Measurements from ENCODE around the gene ZNF324.
"Not testable (repeated sequence)": the region's sequence is repeated elsewhere in the genome, so short reads cannot be mapped to it uniquely, and the experiment has no call there.

Gene ZNF324

DNA sequence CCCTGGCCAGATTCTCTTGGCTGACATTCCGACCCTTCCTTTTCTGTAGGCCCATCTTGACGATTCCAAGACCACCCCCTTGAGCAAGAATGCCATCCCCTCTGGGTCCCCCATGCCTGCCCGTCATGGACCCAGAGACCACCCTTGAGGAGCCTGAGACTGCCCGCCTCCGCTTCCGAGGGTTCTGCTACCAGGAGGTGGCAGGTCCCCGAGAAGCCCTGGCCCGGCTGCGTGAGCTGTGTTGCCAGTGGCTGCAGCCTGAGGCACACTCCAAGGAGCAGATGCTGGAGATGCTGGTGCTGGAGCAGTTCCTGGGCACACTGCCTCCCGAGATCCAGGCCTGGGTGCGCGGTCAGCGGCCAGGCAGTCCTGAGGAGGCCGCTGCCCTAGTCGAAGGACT is 10.2 kb downstream of the ZNF324 start:
- Mint-ChIP-seq H3K36me3 (peaks cover 30 to 41% of the 10 kb centered on the region in 2 donors), H3K27ac (peak overlapping the region; percentile 99), H3K27me3 (no peaks in the 10 kb centered on the region), H3K9me3 (no peaks in the 10 kb centered on the region), H3K4me1 (peaks cover 27 to 51% of the 10 kb centered on the region in 2 donors), H3K4me3 (peak overlapping the region; percentile 93 to 98)
- no peak for DNase-seq
- no peak for ATAC-seq (replicated peaks)

DNA sequence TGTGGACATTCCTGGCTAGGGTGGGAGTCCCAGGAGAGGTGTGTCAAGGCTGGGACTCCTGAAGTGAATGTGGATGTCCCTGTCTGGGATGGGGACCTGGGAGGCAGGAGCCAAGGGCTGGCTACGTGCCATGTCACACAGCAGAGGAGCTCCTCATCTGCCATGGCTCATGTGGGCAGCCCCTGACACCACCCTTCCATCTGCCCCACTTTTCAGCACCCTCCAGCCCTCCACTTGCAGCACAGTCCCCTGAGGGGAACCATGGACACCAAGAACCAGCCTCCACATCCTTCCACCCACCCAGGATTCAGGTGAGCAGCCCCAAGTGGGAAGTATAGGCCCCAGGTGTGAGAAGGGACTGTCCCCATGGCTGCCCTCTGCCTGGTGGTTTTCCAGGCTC is 11.0 kb downstream of the ZNF324 start:
- H3K9me3 Mint-ChIP-seq = no peaks in the 10 kb centered on the region
- H3K36me3 Mint-ChIP-seq = peaks cover 29 to 40% of the 10 kb centered on the region in 2 donors
- ATAC-seq (replicated peaks) = no peak
- H3K4me1 Mint-ChIP-seq = peaks cover 28 to 47% of the 10 kb centered on the region in 2 donors
- no peak overlapping the region for H3K4me3 Mint-ChIP-seq
- DNase-seq = no peak
- H3K27me3 Mint-ChIP-seq = no peaks in the 10 kb centered on the region
- H3K27ac Mint-ChIP-seq = peak overlapping the region; percentile 4

DNA sequence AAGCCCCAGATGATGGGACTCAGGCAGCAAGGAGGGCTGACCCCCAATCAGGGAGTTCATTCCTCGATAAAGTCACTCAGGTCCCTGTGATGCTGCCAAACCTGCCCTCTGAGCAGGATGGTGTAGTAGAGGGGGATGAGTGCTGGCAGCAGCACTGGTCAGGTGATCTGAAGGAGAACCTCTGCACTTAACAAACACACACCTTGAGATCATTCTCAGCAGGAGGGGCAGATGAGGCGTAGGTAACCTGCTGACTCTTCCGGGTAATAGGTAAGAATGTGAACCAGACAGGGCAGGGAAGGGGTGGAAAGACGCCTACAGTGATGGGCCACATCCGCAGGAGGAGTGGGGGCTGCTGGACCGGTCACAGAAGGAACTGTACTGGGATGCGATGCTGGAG is 12.4 kb downstream of the ZNF324 start:
- no peaks in the 10 kb centered on the region for H3K27me3 Mint-ChIP-seq
- DNase-seq (no peak), ATAC-seq (replicated peaks) (no peak)
- no peak overlapping the region for H3K27ac Mint-ChIP-seq
- H3K4me3 Mint-ChIP-seq = no peak overlapping the region
- H3K9me3 Mint-ChIP-seq = no peaks in the 10 kb centered on the region
- peaks cover 27 to 41% of the 10 kb centered on the region in 2 donors for H3K4me1 Mint-ChIP-seq
- H3K36me3 Mint-ChIP-seq = peaks cover 25 to 39% of the 10 kb centered on the region in 2 donors

DNA sequence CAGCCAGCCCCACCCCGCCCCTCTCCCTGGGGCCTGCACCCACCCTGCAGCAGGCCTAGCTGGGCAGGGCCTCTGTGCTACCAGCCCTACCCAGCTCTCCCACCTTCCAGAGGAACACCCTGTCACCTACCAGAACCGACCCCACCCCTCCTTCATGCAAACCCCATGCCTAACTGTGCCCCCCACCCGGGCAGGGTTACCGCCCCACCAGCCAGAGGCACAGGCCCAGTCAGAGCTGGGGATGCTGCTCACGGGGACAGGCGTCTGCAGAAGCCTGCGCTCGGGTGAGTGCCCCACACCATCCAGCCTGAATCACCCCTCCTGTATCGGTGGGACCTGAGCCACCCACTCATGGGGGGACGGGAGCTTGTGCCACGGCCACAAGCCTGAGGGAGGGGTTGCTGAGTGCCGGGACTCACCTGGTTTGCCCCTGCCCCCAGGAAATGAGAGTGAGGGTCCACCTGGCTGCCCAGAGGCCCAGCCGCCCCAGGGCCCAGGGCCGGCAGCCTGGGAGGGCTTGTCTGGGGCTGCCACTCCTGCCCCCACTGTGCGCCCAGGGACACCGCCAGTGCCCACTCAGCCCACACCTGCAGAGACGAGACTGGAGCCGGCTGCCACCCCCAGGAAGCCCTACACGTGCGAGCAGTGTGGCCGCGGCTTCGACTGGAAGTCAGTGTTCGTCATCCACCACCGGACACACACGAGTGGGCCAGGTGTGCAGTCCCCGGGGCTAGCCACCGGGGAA is 13.0 kb downstream of the ZNF324 start:
- no peak for DNase-seq
- H3K36me3 Mint-ChIP-seq = peaks cover 22 to 36% of the 10 kb centered on the region in 2 donors
- ATAC-seq (replicated peaks) = no peak
- H3K4me3 Mint-ChIP-seq = no peak overlapping the region
- no peaks in the 10 kb centered on the region for H3K9me3 Mint-ChIP-seq
- H3K4me1 Mint-ChIP-seq = peaks cover 23 to 35% of the 10 kb centered on the region in 2 donors
- H3K27ac Mint-ChIP-seq = no peak overlapping the region
- no peaks in the 10 kb centered on the region for H3K27me3 Mint-ChIP-seq

DNA sequence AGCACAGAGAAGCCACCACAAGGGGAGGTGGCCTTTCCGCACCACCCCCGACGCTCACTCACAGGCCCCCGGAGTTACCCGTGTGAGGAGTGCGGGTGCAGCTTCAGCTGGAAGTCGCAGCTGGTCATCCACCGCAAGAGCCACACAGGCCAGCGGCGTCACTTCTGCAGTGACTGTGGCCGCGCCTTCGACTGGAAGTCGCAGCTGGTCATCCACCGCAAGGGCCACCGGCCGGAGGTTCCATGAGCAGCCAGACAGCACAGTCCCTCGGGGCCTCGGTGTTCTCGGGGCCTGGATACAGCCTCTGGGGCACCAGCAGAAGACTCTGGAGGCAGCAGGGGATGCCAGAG is 13.6 kb downstream of the ZNF324 start:
- DNase-seq = no peak
- Mint-ChIP-seq H3K9me3 (no peaks in the 10 kb centered on the region), H3K36me3 (peaks cover 22 to 36% of the 10 kb centered on the region in 2 donors), H3K4me1 (peaks cover 20 to 30% of the 10 kb centered on the region in 2 donors), H3K27ac (no peak overlapping the region), H3K4me3 (no peak overlapping the region), H3K27me3 (no peaks in the 10 kb centered on the region)
- ATAC-seq (replicated peaks) = no peak

DNA sequence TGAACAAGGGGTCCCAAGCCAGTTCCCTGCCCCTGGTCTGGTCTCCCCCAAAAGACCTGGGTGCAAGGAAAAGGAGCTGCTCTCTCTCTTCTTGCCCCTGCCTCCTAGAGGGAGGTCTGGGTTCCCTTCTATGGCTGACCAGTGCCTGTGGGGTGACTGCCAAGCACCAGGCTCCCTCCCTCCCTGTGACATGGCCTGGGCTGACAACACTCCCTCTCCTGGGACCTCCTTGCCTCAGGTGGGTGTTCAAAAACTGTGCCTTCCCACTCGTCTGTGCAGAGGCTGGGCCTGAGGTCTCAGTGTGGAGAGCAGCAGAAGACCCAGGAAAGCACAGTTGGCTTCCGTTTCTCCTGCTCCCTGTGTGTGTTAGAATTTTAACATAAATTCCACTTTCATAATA is 14.0 kb downstream of the ZNF324 start:
- Mint-ChIP-seq H3K27me3 (no peaks in the 10 kb centered on the region), H3K9me3 (no peaks in the 10 kb centered on the region), H3K4me1 (peaks cover 18 to 27% of the 10 kb centered on the region in 2 donors), H3K4me3 (no peak overlapping the region), H3K27ac (peak overlapping the region; percentile 81), H3K36me3 (peaks cover 20 to 36% of the 10 kb centered on the region in 2 donors)
- ATAC-seq (replicated peaks) (no peak), DNase-seq (no peak)

DNA sequence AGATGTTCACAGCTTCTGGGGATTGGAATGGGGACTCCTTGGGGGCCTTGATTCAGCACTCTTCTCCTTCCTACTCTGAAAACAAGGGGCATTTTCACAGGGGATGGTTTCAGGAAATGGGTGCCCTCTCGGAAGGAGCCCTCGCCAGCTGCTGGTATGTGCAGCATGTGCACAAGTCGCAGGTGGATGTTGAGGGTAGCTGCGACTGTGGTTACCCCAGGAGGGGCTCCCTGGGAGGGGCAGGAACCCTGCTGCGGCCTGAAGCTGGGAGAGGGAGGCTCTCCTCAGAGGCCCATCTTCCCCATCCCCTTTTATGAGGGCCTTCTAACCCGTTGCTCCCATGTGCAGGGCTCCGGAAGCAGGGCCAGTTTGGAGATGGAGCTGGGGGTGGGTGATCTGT is 15.5 kb downstream of the ZNF324 start:
- H3K36me3 Mint-ChIP-seq = peaks cover 20 to 36% of the 10 kb centered on the region in 2 donors
- H3K27me3 Mint-ChIP-seq = no peaks in the 10 kb centered on the region
- DNase-seq (no peak), ATAC-seq (replicated peaks) (no peak)
- H3K4me1 Mint-ChIP-seq = peaks cover 11 to 15% of the 10 kb centered on the region in 2 donors
- no peak overlapping the region for H3K4me3 Mint-ChIP-seq
- no peak overlapping the region for H3K27ac Mint-ChIP-seq
- no peaks in the 10 kb centered on the region for H3K9me3 Mint-ChIP-seq

DNA sequence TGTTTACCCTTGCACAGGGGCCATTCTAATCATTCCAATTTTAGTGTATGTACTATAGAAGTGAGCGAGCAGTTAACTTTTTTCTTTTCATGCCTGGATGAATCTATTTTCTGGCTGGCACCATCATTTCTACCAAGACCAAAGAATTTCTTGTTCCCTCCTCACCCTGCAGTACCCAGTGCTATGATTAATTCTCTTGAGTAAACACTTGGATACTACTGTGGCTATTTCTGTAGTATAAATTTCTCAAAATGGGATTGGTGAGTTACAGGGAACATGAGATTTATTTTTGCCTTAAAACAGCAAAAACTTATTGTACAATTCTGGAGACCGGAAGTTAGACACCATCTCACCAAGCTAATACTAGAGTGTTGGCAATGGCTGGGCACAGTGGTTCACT is 16.9 kb downstream of the ZNF324 start:
- H3K36me3 Mint-ChIP-seq = peaks cover 20 to 36% of the 10 kb centered on the region in 2 donors
- ATAC-seq (replicated peaks) (no peak), DNase-seq (no peak)
- H3K4me1 Mint-ChIP-seq = peaks cover 4 to 6% of the 10 kb centered on the region in 2 donors
- H3K27ac Mint-ChIP-seq = no peak overlapping the region
- H3K9me3 Mint-ChIP-seq = no peaks in the 10 kb centered on the region
- H3K27me3 Mint-ChIP-seq = no peaks in the 10 kb centered on the region
- H3K4me3 Mint-ChIP-seq = no peak overlapping the region

DNA sequence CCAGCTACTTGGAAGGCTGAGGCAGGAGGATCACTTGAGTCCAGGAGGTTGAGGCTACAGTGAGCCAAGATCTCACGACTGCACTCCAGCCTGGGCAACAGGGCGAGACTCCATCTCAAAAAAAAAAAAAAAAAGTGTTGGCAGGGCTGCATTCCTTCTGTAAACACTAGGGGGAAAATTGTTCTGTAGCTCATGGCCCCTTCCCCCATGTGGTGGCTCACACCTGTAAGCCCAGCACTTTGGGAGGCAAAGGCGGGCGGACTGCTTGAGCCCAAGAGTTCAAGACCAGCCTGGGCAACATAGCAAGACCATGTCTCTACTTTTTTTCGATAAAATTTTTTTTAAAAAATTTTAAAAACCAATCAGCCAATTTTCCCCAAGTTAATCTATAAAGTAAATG is 17.5 kb downstream of the ZNF324 start:
- not testable (repeated sequence) for H3K9me3 Mint-ChIP-seq; H3K27me3 Mint-ChIP-seq; H3K4me3 Mint-ChIP-seq; H3K27ac Mint-ChIP-seq; ATAC-seq (replicated peaks); DNase-seq
- Mint-ChIP-seq H3K36me3 (peaks cover 16 to 30% of the 10 kb centered on the region in 2 donors), H3K4me1 (peaks cover 7 to 11% of the 10 kb centered on the region in 2 donors)

DNA sequence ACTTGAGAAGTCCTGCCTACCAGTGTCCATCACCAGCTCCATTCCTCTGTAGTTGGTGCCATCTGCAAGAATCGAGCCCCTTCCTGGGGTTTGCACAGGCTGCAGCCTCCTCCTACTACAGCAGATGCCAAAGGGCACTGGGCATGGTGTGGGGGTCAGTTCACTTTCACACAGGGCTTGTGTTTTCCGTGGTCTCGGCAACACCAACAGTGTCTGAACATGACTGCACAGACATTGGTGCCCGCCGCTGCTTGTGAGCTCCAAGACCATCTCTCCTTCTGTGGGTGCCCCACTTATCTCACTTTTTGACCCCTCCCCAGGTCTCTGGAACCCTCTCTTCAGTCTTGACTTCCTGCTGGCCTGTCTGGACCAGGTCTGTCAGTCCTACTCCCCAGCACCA is 24.5 kb downstream of the ZNF324 start:
- H3K27me3 Mint-ChIP-seq = no peaks in the 10 kb centered on the region
- peaks cover 10 to 20% of the 10 kb centered on the region in 2 donors for H3K36me3 Mint-ChIP-seq
- H3K27ac Mint-ChIP-seq = peak overlapping the region; percentile 9
- DNase-seq (no peak), ATAC-seq (replicated peaks) (no peak)
- H3K4me1 Mint-ChIP-seq = peaks cover 7% of the 10 kb centered on the region in 2 donors
- H3K9me3 Mint-ChIP-seq = no peaks in the 10 kb centered on the region
- H3K4me3 Mint-ChIP-seq = no peak overlapping the region

DNA sequence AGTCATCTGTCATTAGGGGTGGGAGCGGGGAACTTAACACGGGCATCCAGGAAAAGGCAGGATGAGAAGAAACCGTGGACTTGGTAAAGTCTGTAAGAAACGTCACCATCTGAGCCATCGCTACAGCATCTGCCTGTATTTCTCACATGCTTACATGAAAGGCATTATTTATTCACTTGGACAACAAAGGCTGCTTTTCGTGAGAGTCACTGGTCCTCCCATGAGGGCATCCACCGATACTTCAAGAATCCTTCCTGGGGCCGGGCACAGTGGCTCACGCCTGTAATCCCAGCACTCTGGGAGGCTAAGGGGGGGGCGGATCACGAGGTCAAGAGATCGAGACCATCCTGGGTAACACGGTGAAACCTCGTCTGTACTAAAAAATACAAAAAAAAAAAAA is 25.4 kb downstream of the ZNF324 start:
- ATAC-seq (replicated peaks) (no peak), DNase-seq (no peak)
- H3K27ac Mint-ChIP-seq = no peak overlapping the region
- H3K4me3 Mint-ChIP-seq = no peak overlapping the region
- peaks cover 10 to 21% of the 10 kb centered on the region in 2 donors for H3K36me3 Mint-ChIP-seq
- peaks cover 7% of the 10 kb centered on the region in 2 donors for H3K4me1 Mint-ChIP-seq
- H3K9me3 Mint-ChIP-seq = no peaks in the 10 kb centered on the region
- no peaks in the 10 kb centered on the region for H3K27me3 Mint-ChIP-seq

DNA sequence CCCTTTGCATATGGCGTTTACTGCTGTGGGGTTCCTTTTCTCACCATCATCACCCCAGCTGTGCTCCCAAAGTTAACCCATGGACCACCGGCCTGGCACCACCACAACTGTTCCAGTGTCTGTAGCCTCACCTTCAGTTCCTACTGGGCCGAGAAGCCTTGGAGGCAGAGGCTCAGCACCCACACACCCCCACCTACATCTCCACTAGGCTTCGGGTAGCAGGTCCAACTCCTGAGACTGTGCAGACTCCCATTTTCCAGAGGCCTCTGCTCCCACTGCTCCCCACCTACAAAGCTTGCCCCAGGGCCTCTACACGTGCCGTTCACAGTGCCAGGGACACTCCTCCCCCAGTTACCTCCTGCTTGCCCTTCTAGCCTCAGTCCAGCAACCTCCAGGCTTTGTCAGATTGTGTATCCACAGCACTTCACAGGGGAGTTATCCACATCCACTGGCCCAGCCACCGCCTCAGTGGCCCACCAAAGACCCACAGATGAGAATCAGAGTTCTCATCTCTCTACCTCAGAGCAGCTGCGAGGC is 30.8 kb downstream of the ZNF324 start:
- Mint-ChIP-seq H3K4me3 (peak overlapping the region in 1 of 2 donors; percentile 85), H3K9me3 (peaks cover 11 to 15% of the 10 kb centered on the region in 2 donors), H3K36me3 (peaks cover 6 to 21% of the 10 kb centered on the region in 2 donors), H3K4me1 (peaks cover 20 to 25% of the 10 kb centered on the region in 2 donors), H3K27me3 (no peaks in the 10 kb centered on the region), H3K27ac (peak overlapping the region; percentile 42)
- ATAC-seq (replicated peaks) = no peak
- DNase-seq = no peak

DNA sequence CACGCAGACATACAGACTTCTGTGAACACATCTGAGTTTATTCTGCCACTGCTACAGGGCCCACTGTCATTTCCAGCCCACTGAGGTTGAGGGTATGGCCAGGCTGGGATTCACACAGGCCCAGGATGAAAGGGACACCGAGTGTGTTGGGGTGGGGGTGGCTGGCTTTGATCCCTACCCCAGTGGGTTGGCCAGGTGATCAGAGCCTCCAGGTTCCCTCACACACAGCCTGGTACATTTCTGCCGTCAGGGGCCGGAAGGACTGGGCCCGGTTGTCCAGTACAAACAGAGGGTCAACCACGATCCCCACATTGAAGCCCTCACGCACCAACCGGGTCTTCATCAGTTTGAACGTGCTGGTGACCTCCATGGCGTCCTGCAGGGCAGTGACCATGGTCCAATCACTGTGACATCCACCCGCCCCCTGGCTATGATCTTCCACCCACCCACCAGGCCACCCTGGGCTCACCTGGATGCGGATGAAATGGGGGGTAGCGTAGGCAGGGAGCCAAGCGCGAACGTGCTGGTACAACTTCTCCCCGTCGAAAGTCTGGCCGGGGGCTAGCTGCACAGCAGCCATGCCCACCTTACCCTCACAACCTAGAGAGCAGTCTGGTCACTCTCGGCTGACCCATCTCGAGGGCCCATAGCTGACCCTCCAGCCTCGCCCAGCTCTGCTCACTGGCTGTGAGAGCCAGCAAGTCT is 31.6 kb downstream of the ZNF324 start:
- DNase-seq = no peak
- Mint-ChIP-seq H3K9me3 (peaks cover 11 to 15% of the 10 kb centered on the region in 2 donors), H3K27ac (peak overlapping the region; percentile 90), H3K27me3 (no peaks in the 10 kb centered on the region), H3K4me3 (peak overlapping the region; percentile 85 to 87), H3K36me3 (peaks cover 6 to 21% of the 10 kb centered on the region in 2 donors), H3K4me1 (peaks cover 20 to 25% of the 10 kb centered on the region in 2 donors)
- no peak for ATAC-seq (replicated peaks)

DNA sequence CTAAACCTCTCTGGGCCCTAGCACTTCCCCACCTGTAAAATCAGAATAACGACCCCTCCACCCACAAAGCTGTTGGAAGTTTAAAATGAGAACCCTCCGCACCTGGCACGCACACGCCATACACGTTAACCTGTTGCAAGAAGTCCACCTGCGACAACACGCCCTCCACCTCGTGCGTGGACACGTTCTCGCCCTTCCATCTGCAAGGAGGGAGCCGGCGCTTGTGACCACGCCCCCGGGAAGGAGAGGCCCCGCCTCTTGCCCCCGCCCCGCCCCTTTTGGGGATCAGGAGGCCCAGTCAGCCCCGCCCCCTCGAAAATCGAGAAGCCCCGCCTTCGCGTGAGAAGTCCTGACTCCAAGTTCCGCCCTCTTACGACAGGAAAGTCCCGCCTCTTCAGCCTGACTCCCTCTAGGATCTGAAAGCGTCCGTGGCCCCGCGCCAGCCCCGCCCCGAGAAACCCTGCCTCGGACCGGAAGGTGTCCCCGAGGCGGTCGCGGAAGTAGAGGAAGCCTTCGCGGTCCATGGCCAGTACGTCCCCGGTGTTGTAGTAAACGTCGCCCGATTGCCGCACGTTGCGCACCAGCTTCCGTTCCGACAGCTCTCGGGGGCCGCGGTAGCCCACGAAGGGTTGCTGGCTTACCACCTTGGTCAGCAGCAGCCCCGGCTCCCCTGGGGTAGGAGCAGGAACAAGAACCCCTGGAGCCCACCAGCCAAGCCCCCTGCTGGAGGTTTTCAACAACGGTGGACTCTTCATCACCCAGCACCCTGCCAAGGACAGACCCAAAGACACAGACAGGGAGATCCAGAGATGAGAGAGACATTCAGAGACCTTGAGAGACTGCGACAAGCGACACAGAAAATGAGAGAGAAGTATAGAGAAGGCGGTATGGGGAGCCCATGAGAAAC is 32.4 kb downstream of the ZNF324 start:
- peak; percentile 99 for DNase-seq
- H3K4me1 Mint-ChIP-seq = peaks cover 20 to 25% of the 10 kb centered on the region in 2 donors
- peak; percentile 99 for ATAC-seq (replicated peaks)
- H3K27ac Mint-ChIP-seq = peak overlapping the region; percentile 90
- peaks cover 6 to 21% of the 10 kb centered on the region in 2 donors for H3K36me3 Mint-ChIP-seq
- no peaks in the 10 kb centered on the region for H3K27me3 Mint-ChIP-seq
- H3K4me3 Mint-ChIP-seq = peak overlapping the region; percentile 85 to 87
- H3K9me3 Mint-ChIP-seq = peaks cover 11 to 15% of the 10 kb centered on the region in 2 donors

Data from stimulated activated naive B cell treated with anti-CD40 and anti-IgM and Interleukin-4, amounts not matched to agents 10 μg/mL and 1 μg/mL and 100 μg/mL, for 72 hours (primary cell).